Uterus (tissue), 4 donors: ENCODE data around the gene CXCR3. TPM values are rescaled to one million over a fixed set of nuclear protein-coding genes. Genes with fewer than 3 reads are reported as not detected.
"Not testable (repeated sequence)": the region's sequence is repeated elsewhere in the genome, so short reads cannot be mapped to it uniquely, and the experiment has no call there.

Experiments used
- DNase-seq, 2 donors: peaks; one replicate each; pipeline ENCODE4 v3.0.0-alpha.2; 2019 to 2020
- H3K27ac ChIP-seq, 2 donors: fragments of 200-600 bp; sonication (generic); 1 replicate in 1 of 2; 2 replicates in 1 of 2; pipeline ENCODE4 v1.5.1; 2016 to 2018
- H3K27me3 ChIP-seq, 2 donors: fragments of 200-600 bp; sonication (generic); one replicate each; pipeline ENCODE4 v1.5.1; 2018 to 2019; ENCODE audit warnings: control low read depth in 1 of 2
- H3K36me3 ChIP-seq, 2 donors: fragments of 200-600 bp; sonication (generic); one replicate each; pipeline ENCODE4 v1.5.1; 2019; ENCODE audit warnings: control low read depth in 1 of 2
- H3K4me1 ChIP-seq, 2 donors: fragments of 200-600 bp; sonication (generic); one replicate each; pipeline ENCODE4 v1.5.1; 2018 to 2019; ENCODE audit warnings: control low read depth in 1 of 2
- H3K4me3 ChIP-seq, 2 donors: fragments of 200-600 bp; sonication (generic); 1 replicate in 1 of 2; 2 replicates in 1 of 2; pipeline ENCODE4 v1.5.1; 2018 to 2019; ENCODE audit warnings: mild to moderate bottlenecking in 1 of 2
- H3K9me3 ChIP-seq, 2 donors: fragments of 200-600 bp; sonication (generic); one replicate each; pipeline ENCODE4 v1.5.1; 2019; ENCODE audit warnings: control low read depth in 1 of 2
- CTCF ChIP-seq, 4 experiments: fragments of 200-600 bp in 2 of 4; fragments of 450-650 bp in 2 of 4; sonication (generic) in 2 of 4; IDR thresholded peaks; one replicate each; pipeline ENCODE4 v1.5.1; 2016 to 2019; ENCODE audit warnings: antibody characterized with exemption in 4 of 4, mild to moderate bottlenecking in 2 of 4, moderate library complexity in 1 of 4
- POLR2A ChIP-seq, 2 donors: fragments of 450-650 bp; IDR thresholded peaks; one replicate each; pipeline ENCODE4 v1.6.1; 2016; ENCODE audit warnings: antibody characterized with exemption in 2 of 2, mild to moderate bottlenecking in 1 of 2, moderate library complexity in 1 of 2
- intact Hi-C: fragments of 100-400 bp; cut with DNase I; formaldehyde crosslinking; loops from one replicate; pipeline ENCODE4 v1.15.1; 2023; ENCODE audit warnings: low total_unique reads
- total RNA-seq, 4 donors: library from RNA; depleted of rRNA in 3 of 4; stranded (reverse); fragments of >200 nt in 3 of 4; gene quantifications; one replicate each; pipeline versions ENCODE4 v1.1.0 to v1.2.4, GENCODE V29; 2014 to 2023
- donor health status: DM: yes; HTN: yes; CAD: no.

The CXCR3 gene
- total RNA-seq, 4 donors from 2014 or later = 0.28 TPM; not detected in 3

- no peaks in the 10 kb centered on the region for H3K36me3 ChIP-seq
- DNase-seq = no peak
- H3K4me1 ChIP-seq = no peaks in the 10 kb centered on the region
- H3K27me3 ChIP-seq = no peaks in the 10 kb centered on the region
- intact Hi-C loops = no loop called here
- H3K4me3 ChIP-seq = no peak overlapping the region
- TF ChIP-seq POLR2A (IDR thresholded peaks at IDR 0.05) (no peak), CTCF (IDR thresholded peaks at IDR 0.05) (no peak)
- H3K9me3 ChIP-seq = no peaks in the 10 kb centered on the region
- no peak overlapping the region for H3K27ac ChIP-seq
Measured at GRCh38 chrX:71650333-71650969, 32.1 kb upstream of the CXCR3 start.

DNA sequence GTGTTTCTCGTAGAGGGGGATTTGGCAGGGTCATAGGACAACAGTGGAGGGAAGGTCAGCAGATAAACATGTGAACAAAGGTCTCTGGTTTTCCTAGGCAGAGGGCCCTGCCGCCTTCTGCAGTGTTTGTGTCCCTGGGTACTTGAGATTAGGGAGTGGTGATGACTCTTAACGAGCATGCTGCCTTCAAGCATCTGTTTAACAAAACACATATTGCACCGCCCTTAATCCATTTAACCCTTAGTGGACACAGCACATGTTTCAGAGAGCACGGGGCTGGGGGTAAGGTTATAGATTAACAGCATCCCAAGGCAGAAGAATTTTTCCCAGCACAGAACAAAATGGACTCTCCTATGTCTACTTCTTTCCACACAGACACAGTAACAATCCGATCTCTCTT is 26.1 kb upstream of the CXCR3 start:
- DNase-seq, H3K36me3 ChIP-seq, H3K4me1 ChIP-seq, H3K27ac ChIP-seq, H3K9me3 ChIP-seq, H3K27me3 ChIP-seq, intact Hi-C loops, H3K4me3 ChIP-seq: not testable (repeated sequence)

DNA sequence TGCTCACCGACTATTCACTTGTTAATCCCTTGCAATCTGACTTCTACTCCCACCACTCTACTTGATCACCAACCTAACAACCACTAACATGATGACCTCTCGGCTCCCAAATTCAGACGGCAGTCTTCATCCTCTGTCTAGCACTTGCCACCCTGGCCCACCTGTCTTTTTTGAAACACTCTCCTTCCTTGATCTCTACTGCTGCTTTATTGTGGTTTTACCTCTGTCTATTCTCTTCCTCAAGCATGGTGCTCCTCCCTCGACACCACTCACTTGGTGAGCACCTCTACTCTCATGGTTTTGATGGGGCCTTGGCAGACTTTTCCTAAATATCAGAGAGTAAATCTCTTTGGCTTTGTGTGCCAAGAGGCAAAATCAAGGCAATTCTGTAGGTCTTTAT is 21.7 kb upstream of the CXCR3 start:
- Histone ChIP-seq H3K9me3 (no peaks in the 10 kb centered on the region), H3K36me3 (no peaks in the 10 kb centered on the region), H3K4me1 (no peaks in the 10 kb centered on the region), H3K27me3 (no peaks in the 10 kb centered on the region), H3K4me3 (no peak overlapping the region), H3K27ac (no peak overlapping the region)
- TF ChIP-seq POLR2A (IDR thresholded peaks at IDR 0.05) (no peak), CTCF (IDR thresholded peaks at IDR 0.05) (no peak)
- no peak for DNase-seq
- intact Hi-C loops = no loop called here

DNA sequence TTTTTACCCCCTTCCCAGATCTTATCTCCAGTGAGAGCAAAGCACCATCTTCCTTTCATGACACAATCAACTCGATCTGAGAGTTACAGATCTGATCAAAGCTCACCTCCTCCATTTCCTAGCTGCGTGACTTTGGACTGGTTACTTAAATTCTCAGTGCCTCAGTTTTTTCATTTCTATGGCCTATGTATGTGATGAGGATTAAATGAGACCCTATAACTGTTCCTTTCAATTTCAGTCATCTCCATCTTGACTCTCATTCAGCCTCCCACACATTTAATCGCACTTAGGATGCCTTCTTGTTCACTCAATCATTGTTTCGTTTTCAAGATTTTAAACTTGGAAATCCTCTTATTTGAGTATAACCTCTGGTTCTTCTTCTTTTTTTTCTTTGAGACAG is 20.1 kb upstream of the CXCR3 start:
- no peak overlapping the region for H3K4me3 ChIP-seq
- no peaks in the 10 kb centered on the region for H3K4me1 ChIP-seq
- DNase-seq = no peak
- intact Hi-C loops = no loop called here
- H3K27ac ChIP-seq = no peak overlapping the region
- no peaks in the 10 kb centered on the region for H3K36me3 ChIP-seq
- H3K27me3 ChIP-seq = no peaks in the 10 kb centered on the region
- TF ChIP-seq CTCF (IDR thresholded peaks at IDR 0.05) = no peak
- TF ChIP-seq POLR2A (IDR thresholded peaks at IDR 0.05) = no peak
- no peaks in the 10 kb centered on the region for H3K9me3 ChIP-seq

DNA sequence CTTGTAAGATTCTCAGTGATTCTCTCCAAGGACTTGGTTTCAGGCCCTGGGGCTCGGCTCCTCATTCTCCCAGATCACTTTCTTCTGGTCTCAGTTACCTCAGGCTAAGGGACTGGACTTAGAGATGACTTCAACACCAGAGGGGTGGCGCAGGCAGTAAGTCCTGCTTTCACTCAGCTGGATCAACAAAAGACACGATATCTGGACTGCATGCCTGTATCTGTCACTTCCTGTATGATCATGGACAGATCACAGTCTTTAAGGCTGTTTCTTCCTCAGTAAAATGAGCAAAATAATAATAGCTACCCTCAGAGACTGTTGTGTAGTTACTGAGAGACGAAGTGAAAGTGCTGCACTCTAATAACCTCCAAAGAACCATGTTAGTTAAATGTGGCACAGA is 19.5 kb upstream of the CXCR3 start:
- no peak for DNase-seq
- H3K27ac ChIP-seq = no peak overlapping the region
- no peaks in the 10 kb centered on the region for H3K4me1 ChIP-seq
- no peaks in the 10 kb centered on the region for H3K9me3 ChIP-seq
- no peak overlapping the region for H3K4me3 ChIP-seq
- TF ChIP-seq CTCF (IDR thresholded peaks at IDR 0.05) = no peak
- no peak for TF ChIP-seq POLR2A (IDR thresholded peaks at IDR 0.05)
- H3K27me3 ChIP-seq = no peaks in the 10 kb centered on the region
- intact Hi-C loops = no loop called here
- no peaks in the 10 kb centered on the region for H3K36me3 ChIP-seq

- TF ChIP-seq CTCF (IDR thresholded peaks at IDR 0.05) = no peak
- TF ChIP-seq POLR2A (IDR thresholded peaks at IDR 0.05) = no peak
- intact Hi-C loops = no loop called here
- Histone ChIP-seq H3K27me3 (no peaks in the 10 kb centered on the region), H3K4me1 (no peaks in the 10 kb centered on the region), H3K27ac (no peak overlapping the region), H3K36me3 (no peaks in the 10 kb centered on the region), H3K4me3 (no peak overlapping the region), H3K9me3 (no peaks in the 10 kb centered on the region)
- DNase-seq = no peak
Measured at GRCh38 chrX:71637253-71637618, 18.9 kb upstream of the CXCR3 start.
